GM12875 (cell line): ENCODE data around the gene BDH1.

Experiments used
- H3K4me3 ChIP-seq: one replicate; pipeline ENCODE4 v1.5.1; 2011; ENCODE audit warnings: low read depth, low read length, control low read depth
- TF ChIP-seq, protein P1 (sequence below): IDR thresholded peaks from 2 replicates; pipeline ENCODE4 v1.5.1; 2011; ENCODE audit warnings: low read depth, mild to moderate bottlenecking, control low read depth, inconsistent platforms, low read length, moderate library complexity, borderline replicate concordance; ENCODE audit not compliant: insufficient read depth

Gene BDH1

DNA sequence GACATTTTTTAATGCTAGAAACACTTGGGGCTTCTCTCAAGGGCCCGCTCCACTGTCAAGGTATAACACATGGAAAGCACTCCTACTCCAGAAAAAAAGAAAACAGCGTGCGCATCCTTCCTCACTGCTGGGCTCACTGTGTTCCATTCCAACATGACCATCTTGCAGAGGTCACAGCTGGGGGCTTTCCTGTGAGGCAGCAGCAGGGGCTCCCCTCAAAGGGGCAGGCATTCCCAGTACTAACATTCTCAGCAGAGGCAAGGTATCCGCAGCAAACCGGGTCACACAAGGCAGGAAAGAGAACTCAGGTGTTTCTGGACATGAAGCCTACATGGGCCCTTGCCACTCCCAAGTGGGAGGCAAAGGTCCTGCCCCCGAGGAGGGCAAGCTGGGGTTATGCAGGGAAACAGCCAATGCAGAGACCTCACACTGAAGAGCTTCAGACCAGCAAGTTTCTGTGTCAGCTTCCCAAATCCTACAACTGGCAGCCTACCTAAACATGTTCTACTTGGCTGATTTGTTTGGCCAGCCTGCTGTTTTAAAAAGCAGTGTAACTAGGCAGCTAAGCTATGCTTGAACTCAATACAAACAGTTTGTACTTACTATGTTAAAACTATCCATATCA, 6.4 kb downstream of the BDH1 start:
- no peak overlapping the region for H3K4me3 ChIP-seq
- TF ChIP-seq, protein P1, sequence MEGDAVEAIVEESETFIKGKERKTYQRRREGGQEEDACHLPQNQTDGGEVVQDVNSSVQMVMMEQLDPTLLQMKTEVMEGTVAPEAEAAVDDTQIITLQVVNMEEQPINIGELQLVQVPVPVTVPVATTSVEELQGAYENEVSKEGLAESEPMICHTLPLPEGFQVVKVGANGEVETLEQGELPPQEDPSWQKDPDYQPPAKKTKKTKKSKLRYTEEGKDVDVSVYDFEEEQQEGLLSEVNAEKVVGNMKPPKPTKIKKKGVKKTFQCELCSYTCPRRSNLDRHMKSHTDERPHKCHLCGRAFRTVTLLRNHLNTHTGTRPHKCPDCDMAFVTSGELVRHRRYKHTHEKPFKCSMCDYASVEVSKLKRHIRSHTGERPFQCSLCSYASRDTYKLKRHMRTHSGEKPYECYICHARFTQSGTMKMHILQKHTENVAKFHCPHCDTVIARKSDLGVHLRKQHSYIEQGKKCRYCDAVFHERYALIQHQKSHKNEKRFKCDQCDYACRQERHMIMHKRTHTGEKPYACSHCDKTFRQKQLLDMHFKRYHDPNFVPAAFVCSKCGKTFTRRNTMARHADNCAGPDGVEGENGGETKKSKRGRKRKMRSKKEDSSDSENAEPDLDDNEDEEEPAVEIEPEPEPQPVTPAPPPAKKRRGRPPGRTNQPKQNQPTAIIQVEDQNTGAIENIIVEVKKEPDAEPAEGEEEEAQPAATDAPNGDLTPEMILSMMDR: no peak

DNA sequence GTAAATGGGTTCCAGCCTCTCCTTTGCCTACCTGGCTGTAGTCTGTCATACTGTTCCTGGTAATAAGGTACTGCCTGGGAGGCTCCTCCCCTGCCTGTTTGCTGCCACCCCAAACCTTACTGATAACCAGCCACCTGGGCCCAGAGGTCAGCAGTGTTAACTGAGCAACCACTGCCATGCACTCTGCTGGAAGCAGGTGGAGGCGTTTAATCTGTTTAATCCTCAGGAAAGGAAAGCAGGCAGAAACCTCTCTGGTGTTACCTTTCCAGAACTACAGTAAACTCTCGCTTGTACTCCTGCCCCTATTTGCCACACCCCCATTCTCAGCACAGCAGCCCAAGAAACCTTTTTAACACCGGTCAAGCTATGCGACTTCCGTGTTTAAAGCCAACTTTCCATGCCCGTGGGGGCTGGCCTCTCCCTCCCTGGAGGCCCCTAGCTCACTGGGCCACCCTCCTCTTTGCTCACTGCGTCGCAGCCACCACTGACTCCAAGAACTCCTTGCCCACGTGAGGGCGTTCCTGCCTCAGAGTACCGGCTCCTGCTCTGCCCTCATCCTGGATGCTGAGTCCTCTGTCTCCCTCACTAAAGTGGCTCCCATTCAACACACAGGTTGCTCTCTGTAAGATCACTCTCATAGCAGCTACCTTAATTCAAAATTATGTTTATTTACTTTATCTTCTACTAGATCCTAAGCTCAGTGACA, 8.3 kb downstream of the BDH1 start:
- H3K4me3 ChIP-seq: no peak overlapping the region
- TF ChIP-seq, protein P1: no peak

DNA sequence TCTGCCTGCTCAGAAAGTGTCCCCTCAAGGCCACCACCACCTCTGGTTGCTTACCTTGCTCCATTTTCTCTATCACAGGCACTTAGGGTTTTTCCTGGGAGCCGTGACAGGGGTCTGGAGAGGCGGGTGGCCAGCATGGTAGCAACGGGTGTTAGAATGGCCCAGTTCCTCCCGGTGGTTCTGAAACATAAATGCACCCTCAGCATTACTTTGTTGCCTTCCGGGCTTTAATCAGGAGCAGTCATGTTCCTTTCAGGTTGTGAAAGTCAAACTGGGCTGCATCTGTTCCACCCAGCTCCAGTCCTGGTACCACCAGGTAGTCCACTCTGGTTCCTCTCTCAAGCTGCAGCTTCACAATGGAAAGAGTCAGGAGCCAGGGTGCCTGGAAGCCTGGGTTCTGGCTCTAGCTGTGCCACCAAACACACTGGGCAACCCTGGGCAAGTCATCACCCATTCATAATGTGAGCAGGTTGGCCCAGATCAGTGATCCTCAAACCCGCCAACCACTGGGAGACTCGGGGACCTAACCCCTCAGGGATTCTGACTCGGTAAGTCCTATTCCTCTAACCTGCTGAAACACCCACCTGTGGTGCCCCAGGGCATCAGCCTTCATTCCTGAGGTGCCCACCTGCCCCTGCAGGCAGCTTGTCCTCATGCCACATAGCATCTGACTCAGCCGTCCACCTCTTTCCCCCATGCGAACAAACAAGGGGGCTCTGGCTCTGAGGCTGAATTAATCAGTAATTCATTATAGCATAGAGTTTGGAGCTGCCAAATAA, 9.3 kb downstream of the BDH1 start:
- H3K4me3 ChIP-seq: no peak overlapping the region
- TF ChIP-seq, protein P1: no peak

DNA sequence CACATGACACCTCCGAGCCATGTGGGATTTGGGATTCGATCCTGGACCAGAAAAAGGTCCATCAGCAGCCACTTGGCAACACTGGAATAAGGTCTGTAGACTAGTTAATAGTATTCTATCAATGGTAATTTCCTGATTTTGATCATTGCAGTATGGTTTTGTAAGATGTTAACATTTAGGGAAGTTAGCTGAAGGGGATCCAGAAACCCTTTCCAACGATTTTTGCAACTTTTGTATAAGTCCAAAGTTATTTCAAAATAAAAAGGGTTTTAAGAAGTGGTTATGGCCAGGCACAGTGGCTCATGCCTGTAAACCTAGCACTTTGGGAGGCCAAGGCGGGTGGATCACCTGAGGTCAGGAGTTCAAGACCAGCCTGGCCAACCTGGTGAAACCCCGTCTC, 10.2 kb downstream of the BDH1 start:
- TF ChIP-seq, protein P1: no peak
- no peak overlapping the region for H3K4me3 ChIP-seq

DNA sequence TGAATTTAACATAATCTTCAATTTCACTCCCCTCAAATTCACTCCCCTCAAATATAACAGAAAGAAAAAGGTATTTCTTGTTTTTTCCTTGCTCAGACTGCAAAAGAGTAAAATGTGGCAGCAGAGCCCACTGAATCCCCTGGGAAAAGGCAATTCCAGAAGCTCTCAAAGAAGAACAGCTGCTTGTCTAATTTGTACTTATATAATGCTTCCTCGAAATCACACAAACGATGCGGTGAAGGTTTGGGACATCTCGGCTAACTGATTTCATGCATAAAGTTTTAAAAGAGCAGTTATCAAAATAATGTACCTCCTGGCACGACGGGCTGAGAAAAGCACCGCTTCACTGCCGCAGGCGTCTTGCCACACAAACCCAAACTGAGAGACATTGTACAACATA, 10.7 kb downstream of the BDH1 start:
- no peak overlapping the region for H3K4me3 ChIP-seq
- TF ChIP-seq, protein P1: no peak

DNA sequence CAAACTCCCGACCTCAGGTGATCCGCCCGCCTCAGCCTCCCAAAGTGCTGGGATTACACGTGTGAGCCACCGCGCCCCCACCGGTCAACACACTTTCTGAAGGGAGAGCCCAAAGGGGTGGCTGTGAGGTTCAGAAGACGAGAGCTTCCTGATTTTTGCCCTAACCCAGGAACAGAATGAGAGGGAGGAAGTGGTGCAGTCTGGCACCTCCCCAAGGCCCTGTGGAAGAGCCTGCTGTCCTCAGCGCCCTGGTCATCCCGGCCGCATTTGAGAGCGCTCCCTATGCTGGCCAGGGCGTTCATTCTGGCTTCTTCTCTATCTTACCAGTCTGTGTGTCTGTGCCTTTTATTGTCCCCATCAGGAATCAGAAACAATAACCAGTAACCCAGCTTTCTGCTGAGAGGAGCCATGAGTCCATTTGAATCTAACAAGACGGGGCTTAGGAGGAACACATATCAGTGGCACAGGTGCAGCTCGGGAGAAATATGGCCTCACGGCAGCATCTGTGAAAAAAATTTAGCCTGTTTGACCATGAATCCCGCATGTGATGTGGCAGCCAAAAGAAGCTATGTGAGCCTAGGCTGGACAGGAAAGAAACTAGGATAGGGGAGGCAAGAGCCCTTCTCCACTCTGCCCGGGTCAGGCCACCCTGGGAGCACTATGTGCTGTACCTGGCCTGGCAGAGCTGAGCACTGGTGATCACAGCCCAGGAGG, 12.9 kb downstream of the BDH1 start:
- TF ChIP-seq, protein P1: no peak
- H3K4me3 ChIP-seq: no peak overlapping the region
